SH-SY5Y (cell line): ENCODE results near the gene TPX2.

Experiments used
- GATA2 ChIP-seq: IDR thresholded peaks from 2 replicates; pipeline ENCODE4 v1.6.1; 2011; ENCODE audit warnings: mild to moderate bottlenecking, low read depth, low read length
- GATA3 ChIP-seq: IDR thresholded peaks from 2 replicates; pipeline ENCODE4 v1.6.1; 2011; ENCODE audit warnings: low read depth, mild to moderate bottlenecking, low read length, moderate library complexity

DNA sequence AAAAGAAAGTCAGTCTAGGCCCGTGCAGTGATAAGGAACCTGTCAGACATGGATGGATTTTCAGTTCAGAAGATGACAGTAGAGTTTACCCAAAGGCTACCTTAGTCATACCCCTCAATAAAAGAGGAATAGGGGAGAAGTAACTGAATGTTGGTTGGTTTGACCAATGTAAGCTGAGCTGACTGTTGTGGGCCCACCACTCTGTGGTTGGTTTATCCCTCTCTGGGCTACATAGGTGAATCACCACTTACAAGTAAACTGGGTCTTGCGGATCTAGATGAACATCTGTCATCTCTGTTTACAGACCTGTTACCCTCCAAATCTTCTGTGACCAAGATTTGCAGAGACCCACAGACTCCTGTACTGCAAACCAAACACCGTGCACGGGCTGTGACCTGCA, 42.9 kb downstream of the TPX2 start:
- TF ChIP-seq GATA2: no peak
- TF ChIP-seq GATA3: no peak
